ENCODE data around the gene RPS13.
"Not testable (repeated sequence)": the region's sequence is repeated elsewhere in the genome, so short reads cannot be mapped to it uniquely, and the experiment has no call there.

Gene RPS13

DNA sequence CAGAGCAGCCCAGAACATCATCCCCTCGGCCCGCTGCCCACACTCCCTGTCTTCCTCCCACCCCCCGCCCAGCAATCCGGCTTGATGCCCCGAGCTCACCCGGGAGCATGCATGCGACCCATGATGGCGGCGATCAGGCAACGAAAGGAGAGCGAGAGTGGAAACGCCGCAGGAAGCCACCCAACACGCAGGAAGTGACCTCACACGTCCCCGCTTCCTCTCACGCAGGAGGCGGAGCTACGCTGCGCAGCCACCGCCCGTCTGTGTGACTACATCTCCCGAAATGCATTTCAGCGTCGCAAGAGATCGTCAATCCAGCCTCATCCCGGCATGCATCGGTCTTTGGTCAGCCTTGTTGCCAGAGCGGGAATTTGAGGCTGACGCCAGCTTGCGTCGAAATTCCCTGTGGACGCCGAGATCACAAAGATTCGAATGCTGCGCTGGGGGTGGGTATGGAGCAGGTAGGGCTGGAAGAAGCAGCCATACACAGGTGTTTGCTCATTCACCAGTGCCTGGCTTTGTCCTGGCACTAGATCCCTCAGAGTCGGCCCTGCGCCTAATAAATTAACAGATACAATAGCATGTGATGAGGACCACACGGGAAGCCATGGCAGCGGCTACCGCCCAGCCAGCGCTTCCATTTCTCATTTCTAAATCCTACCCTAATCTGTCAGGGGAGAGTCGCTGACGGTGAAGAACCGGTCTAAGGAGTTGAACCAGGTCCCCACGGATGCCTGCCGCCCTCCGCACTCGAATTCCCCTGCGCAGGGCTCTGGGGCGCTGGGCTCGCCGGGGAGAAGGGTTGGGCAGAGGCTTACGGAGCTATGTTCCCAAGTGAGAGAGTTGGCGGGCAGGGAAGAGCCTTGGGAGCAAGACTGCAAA is at the start of gene RPS13:
RPS13 (minus strand) TSS at position 148 of the 882 bp plus-strand sequence; CDS start at position 122, 26 bp downstream.
- DNase-seq, result peak; percentile 99

DNA sequence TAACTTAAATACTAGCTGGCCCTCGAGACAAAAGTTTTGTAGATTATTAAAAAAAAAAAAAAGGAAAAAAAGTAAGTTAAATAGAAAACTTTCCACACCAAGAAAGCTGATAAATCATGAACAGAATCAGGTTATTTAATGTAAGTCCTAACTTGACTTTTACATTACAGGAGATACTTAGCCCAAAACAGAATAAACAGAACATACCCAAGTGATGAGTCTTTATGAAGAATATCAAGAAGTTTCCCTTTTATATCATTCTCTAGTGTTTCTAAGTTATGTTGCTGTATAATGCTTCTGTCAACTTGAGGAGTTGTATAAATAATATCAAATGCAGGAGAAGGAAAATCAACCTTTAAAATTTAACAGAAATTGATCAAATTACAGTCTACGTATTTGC is 44.5 kb upstream of the RPS13 start:
- DNase-seq, result no peak

DNA sequence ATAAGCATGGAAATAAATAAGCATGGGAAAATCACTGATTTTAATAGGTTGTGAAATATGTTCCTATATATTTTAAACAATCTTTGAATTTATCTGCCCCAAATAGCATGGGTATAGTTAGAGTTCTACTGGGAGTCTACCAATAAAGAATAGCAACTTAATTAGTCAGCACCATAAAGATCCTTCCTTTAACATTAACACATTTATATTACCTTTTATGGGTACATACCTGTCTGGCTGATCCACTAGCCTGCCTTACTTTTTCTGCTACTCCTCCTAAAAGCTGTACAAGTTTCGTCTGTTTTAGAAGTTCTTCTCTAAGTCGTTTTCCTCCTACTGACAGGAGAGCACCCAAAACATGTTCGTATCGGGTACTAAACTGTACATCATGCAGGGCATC is 39.8 kb upstream of the RPS13 start:
- no peak for DNase-seq

DNA sequence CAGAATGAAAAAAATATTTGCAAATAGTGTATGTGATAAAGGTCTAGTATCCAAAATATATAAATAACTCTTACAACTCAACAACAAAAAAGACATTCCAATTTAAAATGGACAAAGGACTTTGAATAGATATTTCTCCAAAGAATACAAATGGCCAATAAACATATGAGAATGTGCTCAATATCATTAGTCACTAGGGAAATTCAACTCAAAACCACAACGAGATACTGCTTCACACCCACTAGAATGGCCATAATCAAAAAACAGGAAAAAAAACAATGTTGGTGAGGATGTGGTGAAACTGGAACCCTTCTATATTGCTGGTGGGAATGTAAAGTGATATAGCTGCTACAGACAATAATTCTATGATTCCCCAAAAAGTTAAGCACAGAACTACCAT is 38.6 kb upstream of the RPS13 start:
- no peak for DNase-seq

DNA sequence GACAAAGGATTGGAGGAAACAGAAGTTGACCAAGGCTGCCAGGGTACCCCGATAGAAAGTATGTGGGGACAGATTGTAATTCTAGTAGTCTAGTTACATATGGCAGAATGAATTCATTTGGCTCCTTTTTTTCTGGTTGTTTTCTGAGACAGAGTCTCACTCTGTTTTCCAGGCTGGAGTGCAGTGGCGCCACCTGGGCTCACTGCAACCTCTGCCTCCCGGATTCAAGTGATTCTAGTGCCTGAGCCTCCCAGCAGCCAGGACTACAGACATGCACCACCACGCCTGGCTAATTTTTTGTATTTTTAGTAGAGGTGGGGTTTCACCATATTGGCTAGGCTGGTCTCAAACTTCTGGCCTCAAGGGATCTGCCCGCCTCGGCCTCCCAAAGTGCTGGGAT is 30.3 kb upstream of the RPS13 start:
- not testable (repeated sequence) for DNase-seq

DNA sequence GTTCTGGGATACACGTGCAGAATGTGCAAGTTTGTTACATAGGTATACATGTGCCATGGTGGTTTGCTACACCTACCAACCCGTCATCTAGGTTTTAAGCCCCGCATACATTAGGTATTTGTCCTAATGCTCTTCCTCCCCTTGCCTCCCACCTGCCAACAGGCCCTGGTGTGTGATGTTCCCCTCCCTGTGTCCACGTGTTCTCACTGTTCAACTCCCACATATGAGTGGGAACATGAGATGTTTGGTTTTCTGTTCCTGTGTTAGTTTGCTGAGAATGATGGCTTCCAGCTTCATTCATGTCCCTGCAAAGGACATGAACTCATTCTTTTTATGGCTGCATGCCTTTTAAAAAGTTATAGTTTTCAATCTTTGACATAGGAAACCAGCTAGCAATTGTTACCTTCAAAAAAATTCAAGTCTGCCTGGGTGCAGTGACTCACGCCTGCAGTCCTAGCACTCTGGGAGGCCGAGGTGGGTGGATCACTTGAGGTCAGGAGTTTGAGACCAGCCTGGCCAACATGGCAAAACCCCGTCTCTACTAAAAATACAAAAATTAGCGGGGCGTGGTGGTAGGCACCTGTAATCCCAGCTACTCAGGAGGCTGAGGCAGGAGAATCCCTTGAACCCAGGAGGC is 28.1 kb upstream of the RPS13 start:
- DNase-seq, result not testable (repeated sequence)

DNA sequence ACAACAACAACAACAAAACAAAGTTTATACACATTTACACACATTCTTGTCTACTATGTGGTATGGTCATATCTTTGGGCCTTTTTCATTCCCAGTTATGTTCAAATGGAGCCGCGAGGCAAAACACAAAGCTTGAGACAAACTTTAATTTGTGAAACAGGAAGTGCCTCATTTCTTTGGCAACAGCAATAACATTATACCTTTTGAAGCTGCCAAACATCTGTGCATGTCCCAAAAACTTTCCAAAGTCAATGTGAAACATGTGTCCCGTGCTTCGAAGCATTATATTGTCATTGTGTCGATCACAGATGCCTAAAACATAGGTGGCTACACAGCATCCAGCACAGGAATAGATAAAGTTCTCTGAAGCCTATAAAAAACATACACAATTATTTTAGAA is 25.0 kb upstream of the RPS13 start:
- DNase-seq, result no peak

DNA sequence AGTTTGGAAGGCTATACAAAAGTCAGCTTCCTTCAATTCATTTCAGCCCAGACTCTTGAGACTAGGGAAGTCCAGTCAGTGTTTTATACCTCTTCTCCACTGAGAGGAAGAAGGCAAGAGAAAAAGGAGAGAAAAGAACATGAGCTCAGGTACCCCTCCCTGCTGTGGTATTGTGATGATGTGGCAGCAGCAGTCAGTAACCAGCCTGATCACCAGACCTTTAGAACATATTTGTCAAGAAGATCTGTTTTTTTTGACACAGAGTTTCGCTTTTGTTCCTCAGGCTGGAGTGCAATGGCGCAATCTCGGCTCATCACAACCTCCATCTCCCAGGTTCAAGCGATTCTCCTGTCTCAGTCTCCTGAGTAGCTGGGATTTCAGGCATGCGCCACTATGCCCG is 21.2 kb upstream of the RPS13 start:
- DNase-seq, result no peak

DNA sequence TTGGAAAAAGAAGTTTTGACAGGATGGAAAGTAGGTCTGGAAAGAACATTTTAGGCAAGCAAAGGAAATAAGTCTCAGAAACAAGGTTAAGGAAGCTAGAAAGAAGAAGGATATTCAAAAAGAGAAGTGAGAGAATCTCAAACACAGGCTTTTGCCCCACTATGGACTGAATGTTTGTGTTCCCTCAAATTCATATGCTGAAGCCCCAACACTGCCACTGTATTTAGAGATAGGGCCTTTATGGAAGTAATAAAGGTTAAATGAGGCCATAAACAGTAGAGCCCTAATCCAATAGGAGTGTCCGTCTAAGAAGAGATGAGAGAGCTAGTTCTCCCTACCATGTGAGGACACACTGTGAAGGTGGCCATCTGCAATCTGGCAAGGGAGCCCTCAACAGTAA is 20.6 kb upstream of the RPS13 start:
- DNase-seq, result no peak

DNA sequence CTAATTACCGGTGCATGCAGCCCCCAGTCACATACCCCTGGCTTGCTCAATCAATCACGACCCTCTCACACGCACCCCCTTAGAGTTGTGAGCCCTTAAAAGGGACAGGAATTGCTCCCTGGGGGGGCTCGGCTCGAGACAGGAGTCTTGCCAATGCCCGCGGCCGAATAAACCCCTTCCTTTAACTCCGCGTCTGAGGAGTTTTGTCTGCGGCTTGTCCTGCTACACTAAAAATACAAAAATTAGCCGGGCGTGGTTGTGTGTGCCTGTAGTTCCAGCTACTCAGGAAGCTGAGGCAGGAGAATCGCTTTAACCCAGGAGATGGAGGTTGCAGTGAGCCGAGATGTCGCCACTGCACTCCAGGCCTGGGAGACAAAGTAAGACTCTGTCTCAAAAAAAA is 8.5 kb upstream of the RPS13 start:
- not testable (repeated sequence) for DNase-seq

DNA sequence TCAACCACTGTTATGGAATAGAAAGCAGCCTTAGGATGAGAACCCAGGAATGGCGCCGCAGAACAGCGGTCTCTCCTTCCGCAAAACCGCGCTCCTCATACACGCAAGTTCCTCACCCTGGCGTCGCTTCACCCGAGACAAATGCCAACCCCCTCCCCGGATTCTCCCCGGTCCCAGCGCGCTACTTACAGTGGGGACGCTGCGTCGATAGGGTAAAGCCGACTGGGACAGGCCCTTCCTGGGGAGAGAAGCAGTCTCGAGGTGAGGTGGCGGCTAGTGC is 287 bp downstream of the RPS13 start:
- DNase-seq, result no peak

DNA sequence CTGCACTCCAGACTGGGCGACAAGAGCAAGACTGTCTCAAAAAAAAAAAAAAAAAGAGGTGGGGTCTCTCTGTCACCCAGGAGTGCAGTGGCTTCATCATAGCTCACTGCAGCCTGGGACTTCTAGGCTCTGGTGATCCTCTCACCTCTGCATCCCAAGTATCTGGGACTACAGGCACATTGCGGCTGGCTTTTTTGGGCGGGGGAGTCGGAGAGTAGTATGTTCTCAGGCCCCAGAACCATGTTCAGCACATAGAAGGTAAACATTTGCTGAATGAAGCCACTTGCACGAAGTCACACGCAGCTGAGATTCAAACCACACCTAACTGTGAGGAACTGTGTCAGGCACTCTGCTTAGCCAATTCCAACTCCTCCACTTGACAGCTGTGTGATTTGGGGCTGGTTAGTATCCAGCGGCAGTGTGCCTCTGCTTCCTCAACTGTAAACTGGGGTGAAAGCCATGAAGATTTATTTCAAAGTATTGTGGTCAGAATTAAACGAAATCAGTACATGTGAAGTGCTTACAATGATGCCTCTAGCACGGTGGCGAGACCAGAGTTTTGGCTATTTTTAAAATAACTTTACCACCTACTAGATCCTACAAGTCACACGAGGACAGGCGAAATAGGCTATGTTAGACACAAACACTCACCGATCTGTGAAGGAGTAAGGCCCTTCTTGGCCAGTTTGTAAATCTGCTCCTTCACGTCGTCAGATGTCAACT is 789 bp downstream of the RPS13 start:
- no peak for DNase-seq

DNA sequence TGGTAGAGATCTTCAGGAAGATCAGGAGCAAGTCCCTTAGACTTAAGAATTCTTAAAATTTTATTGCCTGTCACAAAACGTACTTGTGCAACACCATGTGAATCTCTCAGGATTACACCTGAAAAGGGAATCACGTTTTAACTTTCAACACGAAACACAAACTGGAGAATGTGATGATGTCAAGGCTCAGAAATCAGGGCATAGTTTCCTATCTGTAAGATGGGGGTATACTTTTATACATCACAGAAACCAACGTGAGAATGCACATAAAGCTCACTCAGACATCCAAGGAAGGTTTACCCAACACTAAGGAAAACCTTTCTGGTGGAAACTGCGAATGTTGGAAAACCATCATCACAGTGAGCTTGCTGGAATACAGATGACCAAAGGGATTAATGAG is 2.0 kb downstream of the RPS13 start:
- DNase-seq, result no peak

DNA sequence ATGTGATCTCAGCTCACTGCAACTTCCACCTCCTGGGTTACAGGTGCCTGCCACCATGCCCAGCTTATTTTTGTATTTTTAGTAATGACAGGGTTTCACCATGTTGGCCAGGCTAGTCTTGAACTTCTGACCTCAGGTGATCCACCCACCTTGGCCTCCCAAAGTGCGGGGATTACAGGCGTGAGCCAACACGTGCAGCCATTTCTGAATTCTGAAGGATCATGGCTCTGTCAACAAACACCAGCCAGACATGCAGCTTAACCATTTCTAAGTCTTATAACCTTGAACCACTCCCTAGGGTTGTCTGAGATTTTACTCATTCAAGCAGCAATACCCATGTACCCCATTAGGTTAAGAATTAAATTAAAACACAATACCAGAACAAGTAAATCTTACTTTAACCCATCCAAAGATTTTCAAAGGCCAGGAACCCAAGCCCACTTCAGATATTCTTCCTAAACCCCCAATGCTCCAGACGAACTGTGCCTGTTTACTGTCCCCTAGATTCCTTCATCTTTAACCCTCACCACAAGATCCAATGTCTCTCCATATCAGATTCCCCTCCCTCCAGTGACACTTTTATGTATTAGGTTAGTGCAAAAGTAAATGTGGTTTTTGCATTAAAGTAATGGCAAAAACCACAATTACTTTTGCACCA is 4.0 kb downstream of the RPS13 start:
- no peak for DNase-seq

DNA sequence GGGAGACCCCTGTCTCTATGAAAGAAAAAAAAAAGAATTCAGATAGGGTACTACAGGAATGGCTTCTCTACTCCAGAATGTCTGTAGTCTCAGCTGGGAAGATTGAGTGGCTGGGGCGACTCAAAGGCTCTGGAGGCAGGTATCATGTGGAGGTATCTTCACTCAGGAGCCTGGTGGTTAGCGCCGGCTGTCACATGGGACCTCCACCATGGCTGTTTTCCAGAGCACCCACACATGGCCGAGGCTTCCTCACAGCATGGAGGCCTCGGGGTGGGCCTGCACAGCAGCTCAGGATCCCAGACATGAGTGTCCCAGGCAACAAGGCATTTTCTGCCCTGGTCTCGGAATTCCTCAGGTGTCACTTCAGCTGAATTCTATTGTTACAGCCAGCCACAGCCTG is 10.1 kb downstream of the RPS13 start:
- no peak for DNase-seq

DNA sequence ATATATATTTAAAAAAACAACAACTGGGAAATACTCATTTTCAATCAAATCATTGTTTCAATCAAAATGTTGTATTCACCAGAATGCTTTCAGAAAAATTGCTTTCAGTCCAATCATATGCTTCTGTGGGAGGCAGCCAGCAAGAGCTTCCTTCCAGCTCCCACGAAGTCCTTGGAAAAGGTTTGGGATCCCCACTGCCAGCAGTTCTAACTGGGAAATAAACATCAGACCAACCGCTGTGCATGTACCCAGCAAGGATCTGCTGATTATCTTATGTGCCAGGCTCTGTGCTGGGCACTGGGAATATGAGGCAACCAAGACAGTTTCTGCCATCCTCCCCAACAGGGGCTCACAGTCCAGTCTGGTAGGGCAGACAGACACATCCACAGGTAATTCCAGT is 10.8 kb downstream of the RPS13 start:
- DNase-seq, result no peak

DNA sequence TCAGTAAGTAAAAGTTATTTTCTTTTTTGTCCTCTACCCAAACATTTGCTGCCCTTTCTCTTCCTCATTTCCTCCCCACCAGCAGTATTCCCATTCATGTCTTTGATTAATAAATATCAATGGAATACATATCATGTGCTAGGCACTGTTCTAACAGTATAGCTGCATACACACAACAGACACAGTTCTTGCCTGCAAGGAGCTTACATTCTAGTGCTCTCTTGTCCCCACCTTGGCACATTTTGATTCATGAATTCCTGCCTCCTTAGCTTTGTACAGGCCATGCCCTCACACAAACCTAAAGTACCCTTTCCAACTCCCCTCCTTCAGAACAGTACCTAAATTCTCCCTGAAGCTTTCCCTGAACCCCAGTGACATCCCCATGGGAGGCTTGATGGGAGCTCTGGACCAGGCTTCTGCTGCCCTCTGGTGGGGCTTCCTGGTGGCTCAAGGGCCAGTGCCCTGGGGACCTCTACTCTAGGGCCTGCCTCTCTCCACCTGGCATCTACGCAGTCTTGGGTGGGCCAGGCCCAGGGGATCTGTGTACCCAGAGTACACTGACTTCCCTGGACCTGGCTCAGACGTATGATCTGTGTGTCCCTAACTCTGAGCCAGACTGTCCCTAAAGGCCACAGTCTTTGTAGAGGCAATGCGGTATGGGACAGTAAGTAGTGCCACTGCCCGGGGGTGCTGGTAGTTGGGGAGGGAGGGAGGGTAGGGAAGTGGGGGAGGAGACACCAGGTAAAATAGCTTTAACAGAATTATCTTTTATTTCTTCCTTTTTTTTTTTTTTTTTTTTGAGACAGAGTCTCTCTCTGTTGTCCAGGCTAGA is 14.1 kb downstream of the RPS13 start:
- DNase-seq, result peak; percentile 79

DNA sequence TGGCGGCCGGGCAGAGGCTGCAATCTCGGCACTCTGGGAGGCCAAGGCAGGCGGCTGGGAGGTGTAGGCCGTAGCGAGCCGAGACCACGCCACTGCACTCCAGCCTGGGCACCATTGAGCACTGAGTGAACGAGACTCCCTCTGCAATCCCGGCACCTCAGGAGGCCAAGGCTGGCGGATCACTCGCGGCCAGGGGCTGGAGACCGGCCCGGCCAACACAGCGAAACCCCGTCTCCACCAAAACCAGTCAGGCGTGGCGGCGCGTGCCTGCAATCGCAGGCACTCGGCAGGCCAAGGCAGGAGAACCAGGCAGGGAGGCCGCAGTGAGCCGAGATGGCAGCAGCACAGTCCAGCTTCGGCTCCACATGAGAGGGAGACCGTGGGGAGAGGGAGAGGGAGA is 26.3 kb downstream of the RPS13 start:
- not testable (repeated sequence) for DNase-seq

DNA sequence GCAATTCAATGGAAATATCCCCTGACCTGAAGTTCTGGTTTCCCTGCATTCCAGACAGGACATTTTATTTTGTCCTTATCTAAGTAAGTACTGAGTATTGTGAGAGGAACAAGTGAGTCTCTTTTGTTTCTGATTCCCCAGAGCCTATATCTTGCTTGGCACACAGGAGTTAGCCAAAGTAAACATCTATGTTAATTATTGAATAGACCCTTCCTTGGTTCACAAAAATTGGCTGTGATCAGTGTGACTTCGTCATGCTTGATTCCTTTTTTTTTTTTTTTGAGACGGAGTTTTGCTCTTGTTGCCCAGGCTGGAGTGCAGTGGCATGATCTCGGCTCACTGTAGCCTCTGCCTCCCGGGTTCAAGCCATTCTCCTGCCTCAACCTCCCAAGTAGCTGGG is 29.0 kb downstream of the RPS13 start:
- not testable (repeated sequence) for DNase-seq

DNA sequence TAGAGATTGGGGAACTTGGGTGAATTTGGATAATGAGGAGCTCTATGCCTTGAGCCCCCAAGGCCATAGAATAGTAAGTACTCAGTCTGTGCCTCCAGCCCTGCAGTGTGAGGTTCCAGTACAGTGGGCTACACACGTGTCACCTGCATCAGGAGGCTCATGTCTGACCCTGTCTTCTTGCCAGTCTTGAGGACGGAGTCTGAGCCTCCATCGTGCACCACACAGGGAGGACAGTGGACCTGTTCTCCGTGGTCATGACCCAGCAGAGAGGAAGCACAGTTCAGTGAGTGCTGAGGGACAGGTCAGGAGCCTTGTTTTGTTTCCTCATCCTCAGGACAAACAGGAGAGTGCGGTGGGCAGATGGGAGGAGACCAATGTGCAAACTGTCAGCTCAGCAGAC is 30.8 kb downstream of the RPS13 start:
- DNase-seq, result no peak

DNA sequence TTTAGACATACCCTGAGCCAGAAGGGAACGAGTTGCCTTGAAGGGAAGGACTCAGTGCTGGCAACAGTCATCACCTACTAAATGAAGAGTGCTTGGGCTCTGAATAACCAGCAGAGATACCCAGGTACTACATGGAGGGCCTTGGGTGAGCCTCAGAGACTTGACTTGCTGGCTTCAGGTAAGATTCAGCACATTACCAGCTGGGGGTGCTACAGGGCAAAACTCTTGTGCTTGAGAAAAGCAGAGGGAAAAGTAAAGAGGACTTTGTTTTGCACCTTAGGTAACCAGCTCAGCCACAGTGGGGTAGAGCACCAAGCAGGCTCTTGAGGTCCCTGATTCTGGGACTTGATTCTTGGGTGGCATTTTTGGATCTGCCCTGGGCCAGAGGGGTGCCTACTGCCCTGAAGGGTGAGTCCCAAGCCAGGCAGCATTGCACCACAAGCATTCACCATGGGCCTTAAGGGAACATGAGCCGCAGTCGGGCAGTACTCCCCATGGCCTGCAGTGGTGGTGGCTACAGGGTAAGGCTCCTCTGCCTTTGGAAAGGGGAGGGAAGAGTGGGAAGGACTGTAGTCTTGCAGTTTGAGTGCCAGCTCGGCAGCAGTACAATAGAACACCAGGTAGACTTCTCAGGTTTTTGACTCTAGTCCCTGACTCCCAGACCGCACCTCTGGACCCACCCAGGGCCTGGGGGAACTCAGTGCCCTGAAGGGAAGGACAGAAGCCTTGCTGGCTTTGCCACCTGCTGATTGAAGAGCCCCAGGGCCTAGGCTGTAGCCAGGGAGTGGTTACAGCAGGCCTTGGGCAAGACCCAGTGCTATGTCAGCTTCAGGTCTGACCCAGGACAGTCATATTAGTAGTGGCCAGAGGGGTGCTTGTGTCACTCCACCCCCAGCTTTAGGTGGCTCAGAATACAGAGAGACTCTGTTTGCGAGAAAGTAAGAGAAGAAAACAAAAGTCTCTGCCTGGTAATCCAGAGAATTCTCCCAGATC is 40.5 kb downstream of the RPS13 start:
- no peak for DNase-seq

All from NCI-H82 (cell line).